NT2/D1 (cell line): ENCODE results near the gene ARL5B.

Experiments used
- DNase-seq: peaks from one replicate; pipeline ENCODE4 v3.0.0-alpha.2; 2011; ENCODE audit warnings: low read depth, low spot score
- H3K27me3 ChIP-seq: 2 replicates; pipeline ENCODE4 v1.6.0; 2011; ENCODE audit warnings: mild to moderate bottlenecking; ENCODE audit not compliant: insufficient read length, insufficient read depth
- H3K36me3 ChIP-seq: 2 replicates; pipeline ENCODE4 v1.6.1; 2011; ENCODE audit warnings: mild to moderate bottlenecking, low read length, mixed read lengths; ENCODE audit not compliant: insufficient read depth, insufficient read length
- H3K4me1 ChIP-seq: 2 replicates; pipeline ENCODE4 v1.5.1; 2011; ENCODE audit not compliant: insufficient read depth, insufficient read length
- H3K4me3 ChIP-seq: 2 replicates; pipeline ENCODE4 v1.5.1; 2011; ENCODE audit warnings: low read depth; ENCODE audit not compliant: insufficient read length
- H3K9ac ChIP-seq: 2 replicates; pipeline ENCODE4 v1.6.0; 2011; ENCODE audit warnings: low read depth; ENCODE audit not compliant: insufficient read length
- H3K9me3 ChIP-seq: 2 replicates; pipeline ENCODE4 v1.5.1; 2011; ENCODE audit warnings: mild to moderate bottlenecking, low read length; ENCODE audit not compliant: insufficient read depth
- SUZ12 ChIP-seq: IDR thresholded peaks from 2 replicates; pipeline ENCODE4 v1.6.1; 2011; ENCODE audit not compliant: insufficient read length, insufficient read depth; ENCODE audit errors: extremely low read depth
- YY1 ChIP-seq: IDR thresholded peaks from 2 replicates; pipeline ENCODE4 v1.6.1; 2011; ENCODE audit not compliant: insufficient read length, insufficient read depth
- ZNF274 ChIP-seq: IDR thresholded peaks from 2 replicates; pipeline ENCODE4 v1.6.1; 2011; ENCODE audit warnings: mild to moderate bottlenecking, low read depth, low read length

The ARL5B gene

GRCh38 chr10:18687706-18688105 lies 28.5 kb downstream of the ARL5B start:
- no peak for TF ChIP-seq ZNF274
- no peak overlapping the region for H3K4me3 ChIP-seq
- no peak for DNase-seq
- no peak overlapping the region for H3K9ac ChIP-seq
- H3K27me3 ChIP-seq: no peaks in the 10 kb centered on the region
- H3K9me3 ChIP-seq: no peaks in the 10 kb centered on the region
- H3K4me1 ChIP-seq: no peaks in the 10 kb centered on the region
- no peaks in the 10 kb centered on the region for H3K36me3 ChIP-seq

DNA sequence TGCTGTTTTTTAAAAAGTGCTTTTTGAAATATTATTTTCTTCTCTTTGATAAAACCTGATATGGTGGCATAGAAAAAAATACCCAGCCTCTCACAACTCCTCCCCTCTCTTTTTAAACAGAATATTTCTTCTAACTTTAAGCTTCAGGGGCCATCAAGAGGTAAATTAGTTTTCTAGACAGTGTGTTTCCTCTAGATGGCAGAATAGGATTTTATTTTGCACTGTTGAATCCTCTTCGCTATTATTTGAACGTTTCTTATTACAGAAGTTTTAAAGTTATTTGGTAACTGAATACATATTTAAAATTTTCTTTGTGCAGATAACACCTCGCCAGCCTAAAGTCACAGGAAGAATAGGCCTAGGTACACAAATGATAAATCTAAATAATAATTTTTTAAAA lies 30.3 kb downstream of the ARL5B start:
- no peaks in the 10 kb centered on the region for H3K36me3 ChIP-seq
- DNase-seq: no peak
- H3K4me1 ChIP-seq: no peaks in the 10 kb centered on the region
- H3K4me3 ChIP-seq: no peak overlapping the region
- H3K9ac ChIP-seq: no peak overlapping the region
- no peaks in the 10 kb centered on the region for H3K9me3 ChIP-seq
- no peaks in the 10 kb centered on the region for H3K27me3 ChIP-seq
- TF ChIP-seq ZNF274: no peak
- no peak for TF ChIP-seq YY1
- TF ChIP-seq SUZ12: no peak

GRCh38 chr10:18690541-18690940 lies 31.3 kb downstream of the ARL5B start:
- TF ChIP-seq ZNF274 (no peak), SUZ12 (no peak)
- no peaks in the 10 kb centered on the region for H3K4me1 ChIP-seq
- no peaks in the 10 kb centered on the region for H3K27me3 ChIP-seq
- H3K9ac ChIP-seq: no peak overlapping the region
- no peaks in the 10 kb centered on the region for H3K36me3 ChIP-seq
- no peak overlapping the region for H3K4me3 ChIP-seq
- DNase-seq: no peak
- no peaks in the 10 kb centered on the region for H3K9me3 ChIP-seq

- no peak for DNase-seq
- no peaks in the 10 kb centered on the region for H3K4me1 ChIP-seq
- H3K36me3 ChIP-seq: no peaks in the 10 kb centered on the region
- H3K27me3 ChIP-seq: no peaks in the 10 kb centered on the region
- no peaks in the 10 kb centered on the region for H3K9me3 ChIP-seq
- no peak for TF ChIP-seq YY1
- no peak for TF ChIP-seq SUZ12
- TF ChIP-seq ZNF274: no peak
- no peak overlapping the region for H3K9ac ChIP-seq
- no peak overlapping the region for H3K4me3 ChIP-seq
Measured at GRCh38 chr10:18699849-18700840, 40.9 kb downstream of the ARL5B start.

- no peaks in the 10 kb centered on the region for H3K27me3 ChIP-seq
- no peak for DNase-seq
- no peak for TF ChIP-seq YY1
- no peak for TF ChIP-seq SUZ12
- TF ChIP-seq ZNF274: no peak
- no peaks in the 10 kb centered on the region for H3K36me3 ChIP-seq
- no peaks in the 10 kb centered on the region for H3K4me1 ChIP-seq
- no peak overlapping the region for H3K4me3 ChIP-seq
- no peaks in the 10 kb centered on the region for H3K9me3 ChIP-seq
- no peak overlapping the region for H3K9ac ChIP-seq
Measured at GRCh38 chr10:18703521-18703920, 44.3 kb downstream of the ARL5B start.

DNA sequence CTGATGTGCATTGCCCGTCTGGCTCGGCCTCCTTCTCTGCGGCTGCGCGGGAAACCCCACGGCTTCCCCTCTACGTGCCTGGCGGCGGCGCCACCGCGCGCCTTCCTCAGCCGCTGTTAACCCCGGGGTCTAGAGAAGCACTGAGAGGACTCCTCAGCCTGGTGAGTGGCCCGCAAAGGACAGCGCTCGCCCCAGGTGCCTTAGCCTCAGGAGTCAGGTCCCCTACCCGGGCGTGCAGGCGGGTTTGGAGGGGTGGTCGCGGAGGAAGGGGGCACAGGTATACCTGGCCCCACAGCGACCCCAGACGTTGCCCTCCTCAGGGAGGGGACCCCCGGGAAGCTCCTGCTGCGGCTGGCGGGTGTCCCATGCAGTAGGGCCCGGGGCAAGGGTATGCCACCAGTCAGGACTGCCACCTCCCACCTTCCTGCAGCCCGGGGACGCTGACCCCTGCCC lies 51.0 kb downstream of the ARL5B start:
- Histone ChIP-seq H3K9ac (no peak overlapping the region), H3K36me3 (no peaks in the 10 kb centered on the region), H3K4me1 (no peaks in the 10 kb centered on the region), H3K27me3 (no peaks in the 10 kb centered on the region), H3K9me3 (no peaks in the 10 kb centered on the region), H3K4me3 (no peak overlapping the region)
- TF ChIP-seq YY1 (no peak), ZNF274 (no peak), SUZ12 (no peak)
- no peak for DNase-seq

GRCh38 chr10:18713077-18713476 lies 53.8 kb downstream of the ARL5B start:
- no peak overlapping the region for H3K4me3 ChIP-seq
- H3K36me3 ChIP-seq: no peaks in the 10 kb centered on the region
- no peak overlapping the region for H3K9ac ChIP-seq
- H3K4me1 ChIP-seq: no peaks in the 10 kb centered on the region
- no peaks in the 10 kb centered on the region for H3K9me3 ChIP-seq
- TF ChIP-seq YY1 (no peak), SUZ12 (no peak), ZNF274 (no peak)
- DNase-seq: no peak
- H3K27me3 ChIP-seq: no peaks in the 10 kb centered on the region
